NCI-H460 (cell line): ENCODE measurements around the gene PALM3. TPM values are rescaled to one million over a fixed set of nuclear protein-coding genes. Genes with fewer than 3 reads are reported as not detected.

Source experiments
- DNase-seq: peaks from one replicate; pipeline ENCODE4 v3.0.0-alpha.2; 2016; ENCODE audit warnings: low read depth; ENCODE audit errors: extremely low read depth
- total RNA-seq: library from RNA; depleted of rRNA; stranded (reverse); fragments of >200 nt; shearing (Covaris generic); gene quantifications from 2 replicates; pipeline ENCODE4 v1.2.3, GENCODE V29; 2014; rRNA removed

PALM3 gene
- total RNA-seq, 1 experiment from 2014 or later: not detected

DNA sequence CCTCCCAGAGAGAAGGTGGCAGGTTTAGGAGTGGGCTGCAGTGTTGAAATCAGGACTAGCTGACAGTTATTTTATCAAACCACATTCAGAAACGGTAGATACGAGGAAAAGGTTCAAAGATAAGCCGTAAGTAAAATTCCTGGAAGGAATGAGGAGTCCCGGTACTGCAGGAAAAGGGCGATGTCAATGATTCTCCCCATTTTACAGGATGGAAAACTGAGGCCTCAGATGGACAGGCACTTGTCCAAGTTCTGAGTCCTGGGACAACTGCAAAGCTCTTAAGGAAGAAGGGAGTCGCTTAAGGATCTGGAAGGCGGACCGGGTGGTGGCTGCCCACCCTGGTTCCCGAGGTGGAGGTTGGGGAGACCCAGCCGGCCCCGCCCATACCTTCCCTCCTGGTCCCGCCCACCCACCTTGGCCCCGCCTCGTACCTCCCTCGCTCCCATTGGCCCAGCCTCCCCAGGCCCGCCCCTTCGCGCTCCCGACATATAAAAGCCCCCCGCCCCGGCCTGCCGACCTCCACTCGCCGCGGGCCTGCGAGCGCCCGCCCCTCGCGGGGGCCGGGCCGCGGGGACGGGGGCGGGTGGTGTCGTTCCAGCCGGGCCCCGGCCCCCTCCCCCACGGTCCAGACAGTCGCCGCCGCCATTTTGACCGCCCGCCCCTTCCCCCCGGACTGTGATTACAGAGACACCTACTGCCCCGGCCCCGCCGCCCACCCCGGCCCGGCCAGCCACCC lies 56.4 kb downstream of the PALM3 start:
- peak; percentile 63 for DNase-seq

DNA sequence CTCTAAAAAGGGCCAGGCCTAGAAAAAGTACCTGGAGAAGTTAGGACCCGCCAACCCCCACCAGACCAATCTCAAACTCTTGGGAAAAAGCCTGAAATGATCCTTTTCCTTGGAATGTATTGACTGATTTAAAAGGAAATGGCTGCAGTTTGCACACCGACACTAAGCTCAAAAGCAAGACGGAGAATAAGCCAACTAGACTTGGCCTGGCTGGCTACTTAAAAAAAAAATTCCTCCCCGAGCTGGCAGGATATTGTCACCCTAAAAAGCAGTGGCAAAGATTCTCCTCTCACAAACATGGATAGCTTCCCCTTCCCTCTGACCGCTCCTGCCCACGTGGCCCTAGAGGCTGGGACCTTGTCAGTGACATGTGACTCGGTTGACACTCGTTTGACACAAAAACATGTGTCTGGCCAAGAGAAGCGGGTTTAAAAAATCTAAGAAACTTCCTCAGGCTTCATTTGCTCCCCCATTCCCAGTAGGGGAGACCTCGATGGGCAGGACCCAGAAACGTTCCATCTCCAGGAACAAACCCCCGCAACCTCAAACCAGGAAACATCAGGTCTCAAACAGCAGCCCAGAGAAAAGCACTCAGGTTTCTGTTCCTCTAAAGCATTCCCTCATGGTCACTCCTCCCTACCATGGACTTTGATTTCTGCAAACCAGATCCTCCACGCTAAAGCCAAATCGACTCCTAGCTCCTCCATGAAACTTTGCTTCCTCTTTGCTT lies 57.1 kb downstream of the PALM3 start:
- no peak for DNase-seq

Other genes with a start within 250 kb of the PALM3 start
- not detected in 2 replicates for gene NANOS3, start 184.9 kb downstream of the PALM3 start, total RNA-seq
- 0.50 TPM in 1 of 2 replicates, not detected in the other for gene BRME1, start 156.0 kb downstream of the PALM3 start, total RNA-seq
- gene CC2D1A, start 155.9 kb downstream of the PALM3 start, total RNA-seq: 13.8 and 15.5 TPM in 2 replicates
- not detected in 2 replicates for gene PODNL1, start 123.7 kb downstream of the PALM3 start, total RNA-seq
- gene DCAF15, start 109.6 kb downstream of the PALM3 start, total RNA-seq: 11.6 and 16.8 TPM in 2 replicates
- 2.0 and 2.1 TPM in 2 replicates for gene RFX1, start 55.8 kb downstream of the PALM3 start, total RNA-seq
- gene RLN3, start 33.9 kb downstream of the PALM3 start, total RNA-seq: not detected in 2 replicates
- 5.1 and 5.6 TPM in 2 replicates for gene IL27RA, start 30.3 kb downstream of the PALM3 start, total RNA-seq
- gene MISP3, start 10.7 kb upstream of the PALM3 start, total RNA-seq: 2.6 and 4.0 TPM in 2 replicates
- not detected in 2 replicates for gene C19orf67, start 23.7 kb upstream of the PALM3 start, total RNA-seq
- 26.3 and 29.5 TPM in 2 replicates for gene SAMD1, start 28.7 kb upstream of the PALM3 start, total RNA-seq
- gene PRKACA, start 55.7 kb upstream of the PALM3 start, total RNA-seq: 14.4 and 16.5 TPM in 2 replicates
- 13.2 and 15.9 TPM in 2 replicates for gene ASF1B, start 74.5 kb upstream of the PALM3 start, total RNA-seq
- gene ADGRL1, start 144.1 kb upstream of the PALM3 start, total RNA-seq: 5.8 and 6.2 TPM in 2 replicates